ENCODE data around the gene RBM19.

Gene RBM19

GRCh38 chr12:113895176-113895575, 70.9 kb downstream of the RBM19 start:
- Histone ChIP-seq H3K27ac (ENCODE audit: low read depth in 2 of 2, low read length in 2 of 2) (no peak overlapping the region), H3K36me3 (ENCODE audit: control insufficient read depth in 2 of 2, insufficient read depth in 2 of 2, low read length in 2 of 2) (no peaks in the 10 kb centered on the region), H3K4me3 (ENCODE audit: low read length in 2 of 2) (no peak overlapping the region), H3K27me3 (ENCODE audit: control insufficient read depth in 2 of 2, insufficient read depth in 2 of 2, low read length in 2 of 2) (no peaks in the 10 kb centered on the region), H3K4me1 (ENCODE audit: control insufficient read depth in 2 of 2, insufficient read depth in 2 of 2, low read length in 2 of 2) (no peaks in the 10 kb centered on the region), H3K9me3 (ENCODE audit: control insufficient read depth in 2 of 2, low read length in 2 of 2) (no peaks in the 10 kb centered on the region), H3K9ac (ENCODE audit: low read depth in 1 of 2, low read length in 2 of 2) (no peak overlapping the region)

- H3K27me3 ChIP-seq (ENCODE audit: control insufficient read depth in 2 of 2, insufficient read depth in 2 of 2, low read length in 2 of 2), result no peaks in the 10 kb centered on the region
- no peak overlapping the region for H3K9ac ChIP-seq (ENCODE audit: low read depth in 1 of 2, low read length in 2 of 2)
- no peak overlapping the region for H3K27ac ChIP-seq (ENCODE audit: low read depth in 2 of 2, low read length in 2 of 2)
- no peaks in the 10 kb centered on the region for H3K36me3 ChIP-seq (ENCODE audit: control insufficient read depth in 2 of 2, insufficient read depth in 2 of 2, low read length in 2 of 2)
- H3K4me1 ChIP-seq (ENCODE audit: control insufficient read depth in 2 of 2, insufficient read depth in 2 of 2, low read length in 2 of 2), result no peaks in the 10 kb centered on the region
- no peak overlapping the region for H3K4me3 ChIP-seq (ENCODE audit: low read length in 2 of 2)
- H3K9me3 ChIP-seq (ENCODE audit: control insufficient read depth in 2 of 2, low read length in 2 of 2), result no peaks in the 10 kb centered on the region
Measured at GRCh38 chr12:113894697-113895096, 71.4 kb downstream of the RBM19 start.

GRCh38 chr12:113893221-113893620, 72.9 kb downstream of the RBM19 start:
- Histone ChIP-seq H3K27me3 (ENCODE audit: control insufficient read depth in 2 of 2, insufficient read depth in 2 of 2, low read length in 2 of 2) (no peaks in the 10 kb centered on the region), H3K27ac (ENCODE audit: low read depth in 2 of 2, low read length in 2 of 2) (no peak overlapping the region), H3K36me3 (ENCODE audit: control insufficient read depth in 2 of 2, insufficient read depth in 2 of 2, low read length in 2 of 2) (no peaks in the 10 kb centered on the region), H3K9me3 (ENCODE audit: control insufficient read depth in 2 of 2, low read length in 2 of 2) (no peaks in the 10 kb centered on the region), H3K9ac (ENCODE audit: low read depth in 1 of 2, low read length in 2 of 2) (no peak overlapping the region), H3K4me1 (ENCODE audit: control insufficient read depth in 2 of 2, insufficient read depth in 2 of 2, low read length in 2 of 2) (no peaks in the 10 kb centered on the region), H3K4me3 (ENCODE audit: low read length in 2 of 2) (no peak overlapping the region)

GRCh38 chr12:113892556-113892955, 73.6 kb downstream of the RBM19 start:
- Histone ChIP-seq H3K27ac (ENCODE audit: low read depth in 2 of 2, low read length in 2 of 2) (no peak overlapping the region), H3K27me3 (ENCODE audit: control insufficient read depth in 2 of 2, insufficient read depth in 2 of 2, low read length in 2 of 2) (no peaks in the 10 kb centered on the region), H3K4me3 (ENCODE audit: low read length in 2 of 2) (no peak overlapping the region), H3K4me1 (ENCODE audit: control insufficient read depth in 2 of 2, insufficient read depth in 2 of 2, low read length in 2 of 2) (no peaks in the 10 kb centered on the region), H3K36me3 (ENCODE audit: control insufficient read depth in 2 of 2, insufficient read depth in 2 of 2, low read length in 2 of 2) (no peaks in the 10 kb centered on the region), H3K9me3 (ENCODE audit: control insufficient read depth in 2 of 2, low read length in 2 of 2) (no peaks in the 10 kb centered on the region), H3K9ac (ENCODE audit: low read depth in 1 of 2, low read length in 2 of 2) (no peak overlapping the region)

- no peaks in the 10 kb centered on the region for H3K9me3 ChIP-seq (ENCODE audit: control insufficient read depth in 2 of 2, low read length in 2 of 2)
- no peak overlapping the region for H3K9ac ChIP-seq (ENCODE audit: low read depth in 1 of 2, low read length in 2 of 2)
- no peaks in the 10 kb centered on the region for H3K36me3 ChIP-seq (ENCODE audit: control insufficient read depth in 2 of 2, insufficient read depth in 2 of 2, low read length in 2 of 2)
- no peaks in the 10 kb centered on the region for H3K27me3 ChIP-seq (ENCODE audit: control insufficient read depth in 2 of 2, insufficient read depth in 2 of 2, low read length in 2 of 2)
- H3K27ac ChIP-seq (ENCODE audit: low read depth in 2 of 2, low read length in 2 of 2), result no peak overlapping the region
- no peaks in the 10 kb centered on the region for H3K4me1 ChIP-seq (ENCODE audit: control insufficient read depth in 2 of 2, insufficient read depth in 2 of 2, low read length in 2 of 2)
- H3K4me3 ChIP-seq (ENCODE audit: low read length in 2 of 2), result no peak overlapping the region
Measured at GRCh38 chr12:113891739-113892520, 74.2 kb downstream of the RBM19 start.

- no peaks in the 10 kb centered on the region for H3K9me3 ChIP-seq (ENCODE audit: control insufficient read depth in 2 of 2, low read length in 2 of 2)
- no peak overlapping the region for H3K9ac ChIP-seq (ENCODE audit: low read depth in 1 of 2, low read length in 2 of 2)
- H3K4me3 ChIP-seq (ENCODE audit: low read length in 2 of 2), result no peak overlapping the region
- H3K4me1 ChIP-seq (ENCODE audit: control insufficient read depth in 2 of 2, insufficient read depth in 2 of 2, low read length in 2 of 2), result no peaks in the 10 kb centered on the region
- H3K27ac ChIP-seq (ENCODE audit: low read depth in 2 of 2, low read length in 2 of 2), result no peak overlapping the region
- H3K36me3 ChIP-seq (ENCODE audit: control insufficient read depth in 2 of 2, insufficient read depth in 2 of 2, low read length in 2 of 2), result no peaks in the 10 kb centered on the region
- no peaks in the 10 kb centered on the region for H3K27me3 ChIP-seq (ENCODE audit: control insufficient read depth in 2 of 2, insufficient read depth in 2 of 2, low read length in 2 of 2)
Measured at GRCh38 chr12:113891167-113891692, 74.9 kb downstream of the RBM19 start.

GRCh38 chr12:113889891-113890581, 76.1 kb downstream of the RBM19 start:
- H3K9me3 ChIP-seq (ENCODE audit: control insufficient read depth in 2 of 2, low read length in 2 of 2), result no peaks in the 10 kb centered on the region
- no peaks in the 10 kb centered on the region for H3K27me3 ChIP-seq (ENCODE audit: control insufficient read depth in 2 of 2, insufficient read depth in 2 of 2, low read length in 2 of 2)
- no peak overlapping the region for H3K27ac ChIP-seq (ENCODE audit: low read depth in 2 of 2, low read length in 2 of 2)
- H3K9ac ChIP-seq (ENCODE audit: low read depth in 1 of 2, low read length in 2 of 2), result no peak overlapping the region
- no peak overlapping the region for H3K4me3 ChIP-seq (ENCODE audit: low read length in 2 of 2)
- no peaks in the 10 kb centered on the region for H3K4me1 ChIP-seq (ENCODE audit: control insufficient read depth in 2 of 2, insufficient read depth in 2 of 2, low read length in 2 of 2)
- H3K36me3 ChIP-seq (ENCODE audit: control insufficient read depth in 2 of 2, insufficient read depth in 2 of 2, low read length in 2 of 2), result no peaks in the 10 kb centered on the region

- Histone ChIP-seq H3K36me3 (ENCODE audit: control insufficient read depth in 2 of 2, insufficient read depth in 2 of 2, low read length in 2 of 2) (no peaks in the 10 kb centered on the region), H3K4me3 (ENCODE audit: low read length in 2 of 2) (no peak overlapping the region), H3K27me3 (ENCODE audit: control insufficient read depth in 2 of 2, insufficient read depth in 2 of 2, low read length in 2 of 2) (no peaks in the 10 kb centered on the region), H3K9me3 (ENCODE audit: control insufficient read depth in 2 of 2, low read length in 2 of 2) (no peaks in the 10 kb centered on the region), H3K9ac (ENCODE audit: low read depth in 1 of 2, low read length in 2 of 2) (no peak overlapping the region), H3K4me1 (ENCODE audit: control insufficient read depth in 2 of 2, insufficient read depth in 2 of 2, low read length in 2 of 2) (no peaks in the 10 kb centered on the region), H3K27ac (ENCODE audit: low read depth in 2 of 2, low read length in 2 of 2) (no peak overlapping the region)
Measured at GRCh38 chr12:113889076-113889475, 77.0 kb downstream of the RBM19 start.

- H3K9ac ChIP-seq (ENCODE audit: low read depth in 1 of 2, low read length in 2 of 2), result no peak overlapping the region
- H3K36me3 ChIP-seq (ENCODE audit: control insufficient read depth in 2 of 2, insufficient read depth in 2 of 2, low read length in 2 of 2), result no peaks in the 10 kb centered on the region
- no peak overlapping the region for H3K4me3 ChIP-seq (ENCODE audit: low read length in 2 of 2)
- H3K27me3 ChIP-seq (ENCODE audit: control insufficient read depth in 2 of 2, insufficient read depth in 2 of 2, low read length in 2 of 2), result no peaks in the 10 kb centered on the region
- no peaks in the 10 kb centered on the region for H3K9me3 ChIP-seq (ENCODE audit: control insufficient read depth in 2 of 2, low read length in 2 of 2)
- H3K27ac ChIP-seq (ENCODE audit: low read depth in 2 of 2, low read length in 2 of 2), result no peak overlapping the region
- no peaks in the 10 kb centered on the region for H3K4me1 ChIP-seq (ENCODE audit: control insufficient read depth in 2 of 2, insufficient read depth in 2 of 2, low read length in 2 of 2)
Measured at GRCh38 chr12:113888435-113888834, 77.7 kb downstream of the RBM19 start.

- no peak overlapping the region for H3K4me3 ChIP-seq (ENCODE audit: low read length in 2 of 2)
- H3K9me3 ChIP-seq (ENCODE audit: control insufficient read depth in 2 of 2, low read length in 2 of 2), result no peaks in the 10 kb centered on the region
- no peaks in the 10 kb centered on the region for H3K27me3 ChIP-seq (ENCODE audit: control insufficient read depth in 2 of 2, insufficient read depth in 2 of 2, low read length in 2 of 2)
- no peak overlapping the region for H3K9ac ChIP-seq (ENCODE audit: low read depth in 1 of 2, low read length in 2 of 2)
- no peaks in the 10 kb centered on the region for H3K4me1 ChIP-seq (ENCODE audit: control insufficient read depth in 2 of 2, insufficient read depth in 2 of 2, low read length in 2 of 2)
- no peaks in the 10 kb centered on the region for H3K36me3 ChIP-seq (ENCODE audit: control insufficient read depth in 2 of 2, insufficient read depth in 2 of 2, low read length in 2 of 2)
- H3K27ac ChIP-seq (ENCODE audit: low read depth in 2 of 2, low read length in 2 of 2), result no peak overlapping the region
Measured at GRCh38 chr12:113887906-113888305, 78.2 kb downstream of the RBM19 start.
